OCI-M1 (cell line): ENCODE results near the gene OSER1.
"Not testable (repeated sequence)": the region's sequence is repeated elsewhere in the genome, so short reads cannot be mapped to it uniquely, and the experiment has no call there.

Source experiments
- DNase-seq: peaks from one replicate; lab custom pipeline; 2025; lab: John Stamatoyannopoulos, UW

The OSER1 gene

DNA sequence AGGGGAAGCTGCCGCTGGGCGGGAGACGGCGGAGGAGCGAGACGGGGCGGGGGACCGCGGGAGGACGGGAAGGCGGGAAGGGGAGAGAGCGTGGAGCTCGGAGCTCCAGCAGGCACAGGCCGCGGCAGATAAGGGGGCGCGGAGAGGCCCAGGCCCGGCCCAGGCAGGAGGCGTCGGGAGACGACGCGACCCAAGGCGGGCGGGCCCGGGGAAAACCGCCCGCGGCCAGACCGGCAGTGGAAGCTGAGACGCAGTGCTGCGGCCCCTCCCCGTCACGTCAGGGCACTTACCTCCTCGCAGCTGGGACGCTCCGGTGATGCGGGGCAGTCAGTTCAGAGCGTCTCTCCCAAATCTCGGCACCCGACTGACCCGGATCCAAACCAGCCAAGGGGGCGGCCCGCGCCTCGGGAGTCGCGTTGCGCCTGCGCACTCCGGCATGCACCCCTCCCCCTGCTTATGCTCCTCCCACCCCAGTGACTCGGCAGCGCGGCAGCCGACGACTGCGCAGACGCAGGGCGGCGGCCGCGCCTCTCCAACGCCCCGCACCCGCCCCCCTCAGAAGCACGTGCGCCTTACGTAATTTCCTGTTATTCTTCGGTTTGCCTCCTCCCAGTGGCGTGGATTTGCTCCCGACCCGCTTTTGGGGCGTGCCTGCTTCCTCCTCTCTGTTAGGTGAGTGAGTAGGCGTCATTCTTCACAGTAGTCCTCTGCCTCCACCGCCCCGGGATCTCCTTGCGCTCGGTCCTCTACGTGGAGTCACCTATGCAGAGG lies at the start of gene OSER1:
Gene OSER1, minus strand, starts transcription at position 366 of the 771 bp plus-strand sequence. CDS start 3,814 bp downstream, outside the sequence.
- peak; percentile 98 for DNase-seq

DNA sequence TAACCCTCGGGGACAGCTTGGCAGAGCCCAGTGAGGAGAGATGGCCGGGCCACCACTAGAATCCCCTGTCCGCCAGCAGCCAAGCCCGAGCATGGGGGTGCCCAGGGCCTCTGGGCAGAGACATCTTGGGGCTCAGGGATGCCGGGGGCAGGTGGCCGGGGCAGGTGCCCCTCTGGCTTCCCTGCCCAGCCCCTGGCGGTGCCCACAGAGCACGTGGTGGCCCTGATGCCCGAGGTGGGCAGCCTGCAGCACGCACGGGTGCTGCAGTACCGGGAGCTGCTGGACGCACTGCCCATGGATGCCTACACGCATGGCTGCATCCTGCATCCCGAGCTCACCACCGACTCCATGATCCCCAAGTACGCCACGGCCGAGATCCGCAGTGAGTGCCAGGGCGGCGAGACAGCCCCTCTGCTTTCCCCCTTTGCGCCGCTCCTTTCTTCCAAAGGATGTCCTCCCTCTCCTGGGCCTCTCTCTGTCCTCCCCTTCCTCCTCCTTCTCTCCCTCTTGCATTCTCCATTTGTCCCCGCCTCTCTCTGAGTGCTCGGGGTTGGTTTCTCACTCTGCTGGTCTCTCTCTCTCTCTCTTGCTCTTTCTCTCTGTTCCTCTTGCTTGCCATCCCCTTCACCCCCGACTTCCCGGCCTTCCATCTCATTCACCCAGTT lies 47.8 kb upstream of the OSER1 start:
- no peak for DNase-seq

DNA sequence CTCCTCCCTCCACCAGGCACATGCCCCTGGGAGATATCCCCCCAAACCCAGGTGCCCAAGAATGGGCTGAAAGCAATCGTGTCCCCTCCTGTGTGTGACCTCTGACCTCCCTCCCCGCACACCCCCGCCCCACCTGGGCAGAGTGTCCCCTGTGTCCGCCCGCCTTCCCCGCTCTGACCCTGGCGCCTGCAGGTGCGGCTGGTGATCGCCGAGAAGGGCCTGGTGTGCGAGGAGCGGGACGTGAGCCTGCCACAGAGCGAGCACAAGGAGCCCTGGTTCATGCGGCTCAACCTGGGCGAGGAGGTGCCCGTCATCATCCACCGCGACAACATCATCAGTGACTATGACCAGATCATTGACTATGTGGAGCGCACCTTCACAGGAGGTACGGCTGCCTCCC lies 46.4 kb upstream of the OSER1 start:
- no peak for DNase-seq

DNA sequence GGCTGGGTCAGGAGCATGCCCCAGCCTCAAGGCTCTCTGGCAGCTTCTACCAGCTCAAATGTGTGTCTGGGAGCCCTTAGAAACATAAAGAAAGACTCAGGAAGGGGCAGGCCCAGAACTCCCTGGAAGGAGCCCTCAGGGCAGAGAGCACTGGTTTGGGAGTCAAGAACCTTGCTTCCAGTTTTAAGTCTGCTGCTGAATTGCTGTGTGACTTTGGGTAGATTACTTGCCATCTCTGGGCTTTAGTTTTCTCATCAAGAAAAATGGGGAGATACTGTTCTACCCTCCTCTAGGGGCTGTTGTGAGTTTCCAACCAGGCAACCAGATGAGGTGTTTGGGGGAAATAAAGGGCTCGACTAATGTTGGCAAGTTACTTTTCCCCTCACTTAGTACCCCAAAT lies 45.4 kb upstream of the OSER1 start:
- no peak for DNase-seq

DNA sequence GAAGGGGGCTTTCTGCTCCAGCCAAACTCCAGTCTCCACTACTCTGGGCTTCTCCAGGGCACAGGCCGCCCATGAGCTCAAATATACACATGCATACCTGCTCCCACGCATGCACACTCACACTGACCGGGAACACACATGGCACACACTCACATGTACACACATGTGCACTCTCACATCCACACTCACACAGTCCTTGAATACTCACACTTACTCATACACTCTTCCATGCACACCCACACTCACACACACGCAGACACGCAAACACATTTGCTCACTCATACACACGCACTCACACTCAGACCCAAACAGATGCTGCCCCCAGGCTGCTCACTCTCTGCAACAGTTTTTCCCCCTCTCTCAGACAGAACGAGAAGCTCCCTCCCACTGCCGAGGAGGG lies 43.5 kb upstream of the OSER1 start:
- DNase-seq, result no peak

DNA sequence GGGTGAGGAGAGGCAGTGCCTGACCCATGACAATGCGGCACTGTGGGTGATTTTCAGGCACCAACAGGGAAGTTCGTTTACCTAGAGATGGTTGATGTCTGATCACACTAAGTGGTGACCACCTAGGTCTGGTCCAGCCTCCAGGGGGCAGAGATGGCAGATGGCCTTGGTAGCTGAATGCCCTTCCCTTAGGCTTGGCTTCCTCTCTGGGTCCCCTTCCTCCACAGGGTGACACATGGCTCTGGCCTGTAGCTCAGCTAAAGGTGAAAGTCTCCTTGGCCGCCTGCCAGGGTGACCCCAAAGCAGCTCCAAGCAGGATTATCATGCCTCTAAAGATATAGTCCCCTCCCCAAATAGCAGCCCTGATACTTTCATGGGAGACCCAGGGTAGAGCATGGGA lies 43.0 kb upstream of the OSER1 start:
- DNase-seq, result no peak

DNA sequence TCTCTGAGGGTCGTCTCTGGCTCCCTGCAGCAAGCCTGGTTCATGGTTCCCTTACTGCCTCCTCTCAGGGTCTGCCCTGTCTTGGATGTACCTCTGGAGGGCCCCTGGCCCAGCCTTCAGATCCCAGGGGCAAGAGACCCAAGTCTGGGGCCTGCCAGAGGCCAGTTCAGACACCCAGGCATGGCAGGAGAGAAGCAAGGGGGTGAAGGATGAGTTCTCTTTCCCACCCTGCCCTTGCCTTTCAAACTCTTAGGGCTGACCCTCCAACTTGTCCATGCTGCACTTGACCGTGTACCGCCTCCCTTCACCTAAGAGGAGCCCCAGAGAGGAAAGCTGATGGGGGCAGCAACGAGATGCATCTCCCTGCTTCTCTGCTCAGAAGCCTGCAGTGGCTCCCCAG lies 40.7 kb upstream of the OSER1 start:
- DNase-seq, result no peak

DNA sequence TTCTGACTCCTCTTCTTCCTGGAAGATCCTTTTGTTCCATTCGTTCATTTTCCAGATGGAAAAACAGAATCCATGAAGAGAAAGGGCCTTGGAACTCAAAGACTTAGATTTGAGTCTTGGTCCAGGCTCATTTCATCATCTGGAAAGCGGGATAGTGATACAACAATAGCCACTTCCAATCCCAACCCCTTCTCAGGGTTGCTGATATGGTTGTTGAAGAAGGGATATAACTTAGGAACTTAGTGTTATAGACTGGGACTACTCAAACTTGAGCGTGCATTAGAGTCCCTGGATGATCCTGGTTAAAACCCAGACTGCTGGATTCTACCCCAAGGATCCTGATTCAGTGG lies 37.8 kb upstream of the OSER1 start:
- DNase-seq, result no peak

DNA sequence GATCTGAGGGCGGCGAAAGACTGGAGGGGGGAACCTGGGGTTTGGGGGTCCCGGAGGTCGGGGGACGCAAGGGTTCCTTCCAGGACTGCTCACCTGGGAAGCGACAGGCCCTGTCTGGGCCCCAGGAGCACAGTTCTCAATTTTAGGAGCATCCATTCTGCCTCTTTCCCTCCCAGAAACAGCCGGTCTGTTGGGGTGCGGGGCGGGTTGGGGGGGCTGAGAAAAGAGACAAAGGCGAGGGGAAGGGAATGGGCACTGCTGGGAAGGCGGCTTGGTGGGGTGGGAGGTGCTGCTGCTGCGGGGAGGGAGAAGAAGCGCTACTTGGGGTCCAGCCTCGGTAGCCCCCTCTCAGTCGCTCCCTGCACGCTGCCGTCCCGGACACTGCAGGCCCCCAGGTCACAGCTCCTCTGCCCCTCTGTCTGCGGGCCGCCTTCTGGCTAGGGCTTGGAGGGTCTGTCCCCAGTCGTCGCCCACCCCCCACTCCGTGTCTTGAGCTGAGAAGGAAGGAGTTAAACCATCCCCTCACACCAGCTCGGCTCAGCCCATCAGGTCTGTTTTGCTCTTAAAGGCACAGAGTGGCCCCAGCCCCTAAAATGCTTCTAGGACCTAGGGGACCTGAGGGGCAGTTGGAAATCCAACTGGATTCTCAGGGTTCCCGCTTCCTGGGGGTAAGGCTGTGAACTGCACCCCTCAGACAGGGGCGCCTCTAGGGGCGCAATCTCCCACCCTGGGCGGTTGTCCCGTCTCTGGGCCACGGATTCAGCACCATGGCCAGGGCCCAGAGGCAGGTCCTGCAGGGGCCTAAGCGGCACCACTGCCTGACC lies 37.2 kb upstream of the OSER1 start:
- DNase-seq, result peak; percentile 65

DNA sequence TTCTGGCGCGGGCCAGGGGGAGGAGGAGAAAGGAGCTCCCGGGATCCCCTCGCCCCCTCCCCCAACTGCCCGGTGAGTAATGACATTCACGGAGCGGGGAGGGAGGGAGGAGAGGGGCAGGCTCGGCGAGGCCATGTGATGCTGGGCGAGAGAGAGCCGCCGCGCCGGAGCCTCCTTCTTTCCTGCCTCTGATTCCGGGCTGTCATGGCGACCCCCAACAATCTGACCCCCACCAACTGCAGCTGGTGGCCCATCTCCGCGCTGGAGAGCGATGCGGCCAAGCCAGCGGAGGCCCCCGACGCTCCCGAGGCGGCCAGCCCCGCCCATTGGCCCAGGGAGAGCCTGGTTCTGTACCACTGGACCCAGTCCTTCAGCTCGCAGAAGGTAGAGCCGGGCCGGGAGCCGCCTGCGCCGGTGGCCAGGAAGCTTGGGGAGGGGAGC lies 36.6 kb upstream of the OSER1 start, which contains the start of gene GDAP1L1:
Gene GDAP1L1, plus strand, starts transcription at position 178 of the 441 bp plus-strand sequence. Its CDS starts 27 bp downstream, at position 205.
- DNase-seq, result no peak

DNA sequence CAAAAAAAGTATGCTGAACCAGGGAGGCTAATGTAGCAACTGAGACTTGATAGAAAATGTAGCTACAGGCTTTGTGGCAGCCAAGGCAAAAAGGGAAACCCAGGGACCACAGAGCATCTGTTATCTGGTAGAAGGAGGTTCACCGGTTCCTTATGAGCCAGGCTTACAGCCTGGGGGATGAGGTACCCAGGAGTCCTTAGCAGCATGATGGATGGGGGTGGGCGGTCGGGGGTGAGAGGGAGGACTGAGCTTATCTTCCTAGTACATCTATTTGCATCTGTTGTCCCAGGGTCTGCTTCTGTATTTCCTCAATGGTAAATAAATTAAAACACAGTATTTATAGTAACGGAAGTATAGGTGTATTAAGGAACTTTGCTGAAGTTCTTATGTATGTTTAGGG lies 35.4 kb upstream of the OSER1 start:
- DNase-seq, result no peak

DNA sequence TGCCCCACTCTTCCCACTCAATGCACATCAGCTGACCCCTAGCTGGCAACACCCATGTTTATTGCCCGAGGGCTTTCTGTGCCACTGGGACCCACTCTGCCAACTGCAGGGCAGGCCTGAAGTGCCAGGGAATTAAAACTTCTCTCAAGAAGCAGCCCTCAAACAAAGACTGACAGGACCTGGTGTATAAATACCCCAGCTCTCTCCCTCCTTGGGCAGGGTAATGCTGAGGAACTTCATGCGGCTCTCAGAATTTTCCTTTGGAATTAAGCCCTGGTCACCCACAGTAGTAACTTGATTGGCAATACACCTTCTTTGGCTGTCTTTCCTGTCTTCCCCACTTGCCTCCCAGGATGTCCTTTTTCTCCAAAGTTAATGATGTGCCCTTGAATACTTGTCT lies 31.2 kb upstream of the OSER1 start:
- no peak for DNase-seq

DNA sequence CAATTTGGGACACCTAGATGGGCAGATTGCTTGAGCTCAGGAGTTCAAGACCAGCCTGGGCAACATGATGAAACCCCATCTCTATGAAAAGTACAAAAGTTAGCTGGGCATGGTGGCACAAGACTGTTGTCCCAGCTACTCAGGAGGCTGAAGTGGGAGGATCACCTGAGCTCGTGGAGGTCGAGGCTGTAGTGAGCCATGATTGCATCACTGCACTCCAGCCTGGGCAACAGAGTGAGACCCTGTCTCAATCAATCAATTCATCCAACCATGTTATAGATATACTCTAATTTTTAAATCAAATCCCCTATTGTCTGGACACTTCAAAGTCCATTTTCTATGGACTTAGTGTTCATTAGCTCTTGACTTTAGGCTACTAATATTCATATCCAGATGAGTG lies 26.3 kb upstream of the OSER1 start:
- not testable (repeated sequence) for DNase-seq

DNA sequence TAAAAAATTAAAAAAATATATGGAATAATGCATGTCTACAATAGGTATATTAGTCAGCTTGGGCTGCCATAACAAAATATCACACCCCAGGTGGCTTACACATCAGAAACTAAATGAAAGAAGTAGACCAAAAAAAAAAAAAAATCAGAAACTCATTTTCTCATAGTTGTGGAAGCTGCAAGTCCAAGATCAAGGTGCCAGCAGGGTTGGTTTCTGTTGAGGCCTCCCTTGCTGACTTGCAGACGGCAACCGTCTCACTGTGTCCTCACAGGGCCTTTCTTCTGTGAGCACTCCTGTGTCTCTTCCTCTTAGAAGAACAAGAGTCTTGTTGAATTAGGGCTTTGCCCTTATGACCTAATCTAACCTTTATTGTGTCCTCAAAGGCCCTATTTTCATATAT lies 25.1 kb upstream of the OSER1 start:
- no peak for DNase-seq

DNA sequence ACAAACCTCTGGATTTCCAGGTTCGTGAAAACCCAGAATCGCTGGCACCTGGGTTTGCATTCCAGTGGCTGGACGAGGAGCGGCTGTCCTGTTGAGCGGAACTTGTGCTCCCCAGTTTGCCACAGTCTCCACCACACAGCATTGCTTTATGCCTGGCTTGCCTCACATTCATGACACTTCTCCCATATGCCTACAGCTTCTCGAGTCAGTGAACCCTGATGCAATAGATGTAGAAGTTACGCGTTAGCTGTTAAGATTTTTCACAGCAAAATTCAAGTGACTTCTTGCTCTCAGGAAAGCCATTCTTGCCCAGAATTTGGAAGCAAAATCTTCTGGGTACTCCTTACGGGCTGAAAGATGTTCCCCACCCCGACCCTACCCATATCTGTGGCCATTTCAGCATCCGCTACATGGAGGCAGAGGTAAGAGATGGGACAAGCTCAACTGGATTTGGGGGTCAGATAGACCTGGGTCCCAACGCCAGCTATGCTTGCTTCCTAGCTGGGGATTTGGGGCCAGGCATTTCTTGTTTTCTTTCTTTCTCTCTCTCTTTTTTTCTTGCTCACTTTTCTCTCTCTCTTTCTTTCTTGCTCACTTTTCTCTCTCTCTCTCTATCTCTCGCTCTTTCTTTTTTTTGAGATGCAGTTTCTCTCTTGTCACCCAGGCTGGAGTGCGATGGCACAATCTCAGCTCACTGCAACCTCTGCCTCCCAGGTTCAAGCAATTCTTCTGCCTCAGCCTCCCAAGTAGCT lies 24.2 kb upstream of the OSER1 start:
- DNase-seq, result peak; percentile 35

DNA sequence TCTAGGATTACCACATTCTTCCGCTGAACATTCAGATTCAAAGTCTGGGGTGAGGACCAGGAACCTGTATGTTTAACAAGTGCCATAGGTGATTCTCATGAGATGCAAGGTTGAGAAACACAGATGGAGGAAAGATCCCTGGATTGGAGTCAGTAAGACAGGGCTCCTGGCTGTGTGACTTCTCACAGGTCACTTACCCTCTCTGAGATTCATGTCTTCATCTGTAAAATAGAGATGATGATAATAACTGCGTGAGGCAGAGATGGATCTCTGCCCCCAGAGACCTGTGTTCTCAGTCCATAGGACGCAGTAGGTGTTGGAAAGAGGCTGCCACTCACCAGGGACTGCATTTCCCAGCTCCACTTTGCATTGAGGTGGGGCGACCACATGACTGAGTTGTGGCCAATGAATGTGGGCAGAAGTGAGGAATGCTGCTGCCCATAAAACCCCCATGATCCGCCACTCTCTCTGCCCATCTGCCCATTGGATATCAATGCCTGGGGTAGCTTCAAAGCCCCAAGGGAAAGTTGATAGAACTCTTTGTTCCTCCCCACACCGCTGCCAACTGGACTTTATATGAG lies 23.0 kb upstream of the OSER1 start:
- no peak for DNase-seq

DNA sequence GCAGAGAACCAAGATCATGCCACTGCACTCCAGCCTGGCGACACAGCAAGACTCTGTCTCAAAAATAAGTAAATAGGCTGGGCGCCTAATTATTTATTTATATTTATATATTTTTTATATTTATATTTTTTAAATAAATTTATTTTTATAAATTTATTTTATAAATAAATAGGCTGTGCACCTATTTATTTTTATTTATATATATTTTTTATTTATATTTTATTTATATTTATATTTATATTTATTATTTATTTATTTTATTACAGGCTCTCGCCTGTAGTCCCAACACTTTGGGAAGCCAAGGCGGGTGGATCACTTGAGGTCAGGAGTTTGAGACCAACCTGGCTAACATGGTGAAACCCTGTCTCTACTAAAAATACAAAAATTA lies 21.9 kb upstream of the OSER1 start:
- DNase-seq, result not testable (repeated sequence)

DNA sequence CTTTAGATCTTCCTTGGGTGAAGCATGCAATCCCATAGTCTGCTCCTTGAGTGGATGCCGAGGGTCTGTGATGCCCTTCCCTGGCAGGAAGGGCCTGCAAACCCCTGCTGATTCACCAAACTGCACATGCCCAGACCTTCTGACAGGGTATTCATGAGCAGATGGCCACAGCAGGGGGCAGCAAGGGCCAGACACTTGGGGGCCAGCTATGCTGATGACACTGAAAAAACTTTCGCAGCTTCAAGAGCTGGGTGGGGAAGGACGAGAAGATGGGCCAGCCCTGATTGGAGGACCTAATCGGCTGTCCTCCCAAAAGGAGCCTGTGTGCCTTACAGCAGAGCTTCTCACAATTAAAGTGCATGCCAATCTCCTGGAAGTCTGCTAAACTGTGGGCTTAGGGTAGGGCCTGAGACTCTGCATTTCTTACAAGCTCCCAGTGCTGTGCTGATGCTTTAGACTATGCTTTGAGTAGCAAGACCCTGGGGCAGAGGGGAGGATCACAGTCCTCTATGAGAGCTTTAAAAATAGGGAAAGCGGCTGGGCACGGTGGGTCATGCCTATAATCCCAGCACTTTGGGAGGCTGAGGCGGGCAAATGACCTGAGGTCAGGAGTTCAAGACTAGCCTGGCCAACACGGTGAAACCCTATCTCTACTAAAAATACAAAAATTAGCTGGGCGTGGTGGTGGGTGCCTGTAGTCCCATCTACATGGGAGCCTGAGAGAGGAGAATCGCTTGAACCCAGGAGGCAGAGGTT lies 21.3 kb upstream of the OSER1 start:
- DNase-seq, result no peak

DNA sequence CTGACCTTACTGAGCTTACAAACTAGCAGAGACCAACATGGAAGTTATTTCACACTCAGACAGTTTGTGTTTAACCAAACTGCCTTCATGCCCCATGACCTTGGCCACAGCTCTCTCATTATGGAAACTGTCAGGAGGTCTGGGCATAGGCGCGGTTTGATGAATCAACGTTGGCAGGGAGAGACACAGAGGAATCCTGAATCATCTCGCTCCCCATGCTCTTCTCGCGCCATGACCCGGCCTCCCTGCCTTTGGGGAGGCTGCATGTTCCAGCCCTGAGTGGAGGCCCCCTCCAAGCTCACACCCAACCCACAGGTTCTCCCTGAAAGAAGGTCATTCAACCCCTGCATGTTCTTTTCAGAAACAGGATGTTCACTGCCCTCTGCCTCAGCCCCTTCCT lies 20.6 kb upstream of the OSER1 start:
- DNase-seq, result no peak

DNA sequence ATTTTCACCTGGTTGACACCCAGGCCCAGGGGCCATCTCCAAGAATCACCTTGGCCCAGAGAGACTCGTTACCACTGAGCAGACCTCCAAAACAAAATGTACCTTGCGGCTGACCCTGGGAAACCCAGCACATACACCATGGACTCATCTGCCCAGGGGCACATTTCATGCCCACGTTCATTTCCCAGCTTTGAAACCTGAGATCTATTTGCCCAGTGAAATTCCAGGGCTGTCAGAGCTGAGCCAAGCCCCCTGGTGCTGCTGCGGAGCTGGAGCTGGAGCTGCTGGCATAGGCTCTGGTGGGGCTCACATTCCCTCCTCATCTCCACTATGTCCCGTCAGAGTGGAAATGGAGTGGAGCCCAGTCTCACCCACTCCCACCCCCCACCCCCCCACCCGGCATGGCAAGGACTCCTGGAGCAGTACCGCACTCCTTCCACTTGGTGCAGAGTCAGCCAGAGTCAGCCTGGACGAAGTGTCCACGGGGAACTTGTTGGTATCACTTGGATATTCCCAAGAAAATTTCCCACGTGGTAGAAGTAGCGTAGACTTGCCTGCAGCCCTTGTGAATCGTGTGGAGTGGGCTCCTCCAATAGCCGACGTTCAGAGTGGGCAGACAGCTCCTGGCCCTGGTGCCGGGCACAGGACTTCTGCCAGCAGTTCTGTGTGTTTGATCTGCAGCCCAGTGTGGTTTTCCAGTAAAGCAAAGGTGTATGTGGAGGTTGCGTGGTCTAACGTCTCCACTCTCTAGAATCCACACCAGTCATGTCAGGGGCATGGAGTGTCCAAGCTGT lies 18.1 kb upstream of the OSER1 start:
- no peak for DNase-seq
